H9 (cell line): Measurements from ENCODE around the gene CAVIN3. TPM values are rescaled to one million over a fixed set of nuclear protein-coding genes. Genes with fewer than 3 reads are reported as not detected.

Experiments used
- DNase-seq: peaks from one replicate; pipeline ENCODE4 v3.0.0-alpha.2; 2017
- H2AFZ ChIP-seq: one replicate; pipeline ENCODE4 v1.6.1; 2013; ENCODE audit warnings: mild to moderate bottlenecking, low read length, control low read depth, moderate library complexity
- H2AK5ac ChIP-seq: 2 replicates; pipeline ENCODE4 v1.6.1; 2013; ENCODE audit warnings: low read length, control low read depth, mixed read lengths; ENCODE audit not compliant: insufficient read length
- H2BK120ac ChIP-seq: one replicate; pipeline ENCODE4 v1.6.1; 2013; ENCODE audit warnings: low read depth, mild to moderate bottlenecking, low read length, control low read depth, inconsistent platforms; ENCODE audit not compliant: poor library complexity, severe bottlenecking
- H2BK12ac ChIP-seq: 2 replicates; pipeline ENCODE4 v1.6.1; 2013; ENCODE audit warnings: low read length, control low read depth, mixed read lengths, low read depth; ENCODE audit not compliant: insufficient read length
- H2BK15ac ChIP-seq: 2 replicates; pipeline ENCODE4 v1.6.1; 2013; ENCODE audit warnings: low read depth, low read length, control low read depth
- H2BK20ac ChIP-seq: one replicate; pipeline ENCODE4 v1.6.1; 2013; ENCODE audit warnings: low read depth, mild to moderate bottlenecking, low read length, control low read depth, inconsistent platforms; ENCODE audit not compliant: poor library complexity, severe bottlenecking
- H2BK5ac ChIP-seq: 2 replicates; pipeline ENCODE4 v1.6.1; 2013; ENCODE audit warnings: low read length, control low read depth, mixed read lengths; ENCODE audit not compliant: insufficient read length
- H3K14ac ChIP-seq: 2 replicates; pipeline ENCODE4 v1.6.1; 2013; ENCODE audit warnings: low read length, control low read depth; ENCODE audit not compliant: insufficient read depth
- H3K18ac ChIP-seq: 2 replicates; pipeline ENCODE4 v1.6.1; 2013; ENCODE audit warnings: low read depth, mild to moderate bottlenecking, mixed read lengths, low read length, control low read depth; ENCODE audit not compliant: insufficient read length
- H3K23ac ChIP-seq: 2 replicates; pipeline ENCODE4 v1.6.1; 2013; ENCODE audit warnings: low read length, control low read depth, mixed read lengths, low read depth; ENCODE audit not compliant: insufficient read length
- H3K23me2 ChIP-seq: 2 replicates; pipeline ENCODE4 v1.6.1; 2013; ENCODE audit warnings: low read depth, mild to moderate bottlenecking, mixed read lengths, low read length, control low read depth; ENCODE audit not compliant: insufficient read length, poor library complexity, severe bottlenecking
- H3K27ac ChIP-seq: 2 replicates; pipeline ENCODE4 v1.5.1; 2013; ENCODE audit warnings: low read length, control low read depth, mixed read lengths, low read depth; ENCODE audit not compliant: insufficient read length
- H3K27me3 ChIP-seq: 2 replicates; pipeline ENCODE4 v1.6.1; 2013; ENCODE audit warnings: low read length, control low read depth, inconsistent platforms; ENCODE audit not compliant: insufficient read depth
- H3K4ac ChIP-seq: 2 replicates; pipeline ENCODE4 v1.6.1; 2013; ENCODE audit warnings: low read depth, mild to moderate bottlenecking, control low read depth, inconsistent platforms, low read length, moderate library complexity
- H3K4me1 ChIP-seq: 2 replicates; pipeline ENCODE4 v1.6.1; 2013; ENCODE audit warnings: low read length, control low read depth, inconsistent platforms; ENCODE audit not compliant: insufficient read depth
- H3K4me2 ChIP-seq: 2 replicates; pipeline ENCODE4 v1.6.1; 2013; ENCODE audit warnings: low read length, control low read depth, mixed read lengths; ENCODE audit not compliant: insufficient read length, insufficient read depth
- H3K56ac ChIP-seq: 2 replicates; pipeline ENCODE4 v1.6.1; 2013; ENCODE audit warnings: low read depth, mild to moderate bottlenecking, mixed read lengths, low read length, control low read depth; ENCODE audit not compliant: insufficient read length
- H3K79me1 ChIP-seq: 2 replicates; pipeline ENCODE4 v1.6.1; 2013; ENCODE audit warnings: low read depth, mild to moderate bottlenecking, moderate library complexity, low read length, control low read depth, inconsistent platforms; ENCODE audit not compliant: insufficient read depth, poor library complexity, severe bottlenecking
- H3K79me2 ChIP-seq: 2 replicates; pipeline ENCODE4 v1.6.1; 2013; ENCODE audit warnings: low read length, control low read depth, inconsistent platforms; ENCODE audit not compliant: insufficient read depth
- H3K9ac ChIP-seq: 2 replicates; pipeline ENCODE4 v1.6.1; 2013; ENCODE audit warnings: low read length, control low read depth, mixed read lengths; ENCODE audit not compliant: insufficient read length; ENCODE audit errors: extremely low read depth
- H3K9me3 ChIP-seq: one replicate; pipeline ENCODE4 v1.6.1; 2013; ENCODE audit warnings: low read depth, low read length, inconsistent platforms; ENCODE audit not compliant: control insufficient read depth
- H3T11ph ChIP-seq: one replicate; pipeline ENCODE4 v1.6.1; 2013; ENCODE audit warnings: mild to moderate bottlenecking, low read length, control low read depth, inconsistent platforms
- H4K20me1 ChIP-seq: one replicate; pipeline ENCODE4 v1.6.1; 2013; ENCODE audit not compliant: control insufficient read depth, insufficient read length, insufficient read depth
- H4K5ac ChIP-seq: 2 replicates; pipeline ENCODE4 v1.6.1; 2013; ENCODE audit warnings: low read depth, mild to moderate bottlenecking, mixed read lengths, low read length, control low read depth; ENCODE audit not compliant: insufficient read length
- H4K8ac ChIP-seq: replicated peaks from 2 replicates; pipeline ENCODE4 v1.6.1; 2013; ENCODE audit warnings: low read length, control low read depth, mixed read lengths, low read depth; ENCODE audit not compliant: insufficient read length
- H4K91ac ChIP-seq: 2 replicates; pipeline ENCODE4 v1.6.1; 2013; ENCODE audit warnings: low read depth, mild to moderate bottlenecking, moderate library complexity, mixed read lengths, low read length, control low read depth; ENCODE audit not compliant: insufficient read length
- H3K27ac Mint-ChIP-seq, 3 experiments: 2 replicates in 2 of 3; 3 replicates in 1 of 3; pipeline ENCODE4 v1.8.0; 2020 to 2021; ENCODE audit warnings: mixed read lengths in 3 of 3, mild to moderate bottlenecking in 1 of 3, moderate library complexity in 1 of 3
- H3K27me3 Mint-ChIP-seq: 2 replicates; pipeline ENCODE4 v1.8.0; 2021; ENCODE audit warnings: low read depth, mild to moderate bottlenecking, moderate library complexity, mixed read lengths
- H3K36me3 Mint-ChIP-seq, 3 experiments: 2 replicates in 2 of 3; 3 replicates in 1 of 3; pipeline ENCODE4 v1.8.0; 2020 to 2021; ENCODE audit warnings: low read depth in 3 of 3, mixed read lengths in 3 of 3; ENCODE audit not compliant: insufficient read depth in 1 of 3
- H3K4me1 Mint-ChIP-seq, 2 experiments: 2 replicates each; pipeline ENCODE4 v1.8.0; 2020; ENCODE audit warnings: mixed read lengths in 2 of 2
- H3K4me3 Mint-ChIP-seq, 2 experiments: 2 replicates in 1 of 2; 3 replicates in 1 of 2; pipeline ENCODE4 v1.8.0; 2020 to 2021; ENCODE audit warnings: mild to moderate bottlenecking in 2 of 2, mixed read lengths in 2 of 2, moderate library complexity in 1 of 2
- H3K9me3 Mint-ChIP-seq, 2 experiments: 2 replicates in 1 of 2; 3 replicates in 1 of 2; pipeline ENCODE4 v1.8.0; 2020; ENCODE audit warnings: mild to moderate bottlenecking in 2 of 2, mixed read lengths in 2 of 2, moderate library complexity in 1 of 2
- WGBS: extraction: QIAGEN DNeasy Blood & Tissue Kit; methylation state at CpG from one replicate; pipeline ENCODE4 v1.1.7; 2013; ENCODE audit warnings: missing lambda C conversion rate, low lambda C conversion rate, mixed read lengths; ENCODE audit not compliant: insufficient read length; ENCODE audit errors: extremely low coverage; 5-methylcytosine and 5-hydroxymethylcytosine counted together
- total RNA-seq: library from RNA; stranded (reverse); gene quantifications from 2 replicates; pipeline ENCODE4 v1.2.1, GENCODE V29; 2021
- TF ChIP-seq, protein P1 (sequence below): fragments of 200-600 bp; sonication (generic); conservative IDR thresholded peaks from 3 replicates; pipeline ENCODE4 v1.8.0; 2021; ENCODE audit warnings: antibody characterized with exemption, mild to moderate bottlenecking

CAVIN3 gene
- total RNA-seq, 1 experiment from 2014 or later, result 60.0 TPM

DNA sequence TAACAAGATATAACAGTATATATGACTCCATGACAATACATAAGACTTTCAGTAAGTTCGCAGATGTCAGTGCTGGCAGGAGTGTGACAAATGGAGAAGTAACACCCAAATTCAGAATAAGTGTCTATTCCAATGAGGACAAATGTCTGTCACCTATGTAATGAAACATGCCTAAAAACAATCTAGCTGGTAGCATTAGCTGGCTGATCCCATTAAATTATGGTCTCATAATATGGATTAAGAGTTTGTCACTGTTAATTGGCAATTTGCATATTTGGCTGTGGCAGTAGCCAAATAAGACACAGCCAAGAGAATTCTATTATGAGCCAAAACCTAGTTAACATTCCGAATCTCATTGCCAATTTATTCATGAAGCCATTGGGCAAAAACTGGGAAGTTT is 30.2 kb upstream of the CAVIN3 start:
- peaks cover 26 to 27% of the 10 kb centered on the region in 2 experiments for H3K4me1 Mint-ChIP-seq
- no peaks in the 10 kb centered on the region for H3K23me2 ChIP-seq
- no peaks in the 10 kb centered on the region for H3K79me1 ChIP-seq
- H3K23ac ChIP-seq, result no peak overlapping the region
- no peak overlapping the region for H3T11ph ChIP-seq
- no peaks in the 10 kb centered on the region for H3K27me3 Mint-ChIP-seq
- H3K79me2 ChIP-seq, result no peaks in the 10 kb centered on the region
- H4K8ac ChIP-seq, result no peak overlapping the region
- H3K56ac ChIP-seq, result no peak overlapping the region
- TF ChIP-seq, protein P1, sequence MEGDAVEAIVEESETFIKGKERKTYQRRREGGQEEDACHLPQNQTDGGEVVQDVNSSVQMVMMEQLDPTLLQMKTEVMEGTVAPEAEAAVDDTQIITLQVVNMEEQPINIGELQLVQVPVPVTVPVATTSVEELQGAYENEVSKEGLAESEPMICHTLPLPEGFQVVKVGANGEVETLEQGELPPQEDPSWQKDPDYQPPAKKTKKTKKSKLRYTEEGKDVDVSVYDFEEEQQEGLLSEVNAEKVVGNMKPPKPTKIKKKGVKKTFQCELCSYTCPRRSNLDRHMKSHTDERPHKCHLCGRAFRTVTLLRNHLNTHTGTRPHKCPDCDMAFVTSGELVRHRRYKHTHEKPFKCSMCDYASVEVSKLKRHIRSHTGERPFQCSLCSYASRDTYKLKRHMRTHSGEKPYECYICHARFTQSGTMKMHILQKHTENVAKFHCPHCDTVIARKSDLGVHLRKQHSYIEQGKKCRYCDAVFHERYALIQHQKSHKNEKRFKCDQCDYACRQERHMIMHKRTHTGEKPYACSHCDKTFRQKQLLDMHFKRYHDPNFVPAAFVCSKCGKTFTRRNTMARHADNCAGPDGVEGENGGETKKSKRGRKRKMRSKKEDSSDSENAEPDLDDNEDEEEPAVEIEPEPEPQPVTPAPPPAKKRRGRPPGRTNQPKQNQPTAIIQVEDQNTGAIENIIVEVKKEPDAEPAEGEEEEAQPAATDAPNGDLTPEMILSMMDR, result no peak
- no peak overlapping the region for H3K27ac Mint-ChIP-seq
- H3K14ac ChIP-seq, result no peak overlapping the region
- H4K91ac ChIP-seq, result no peak overlapping the region
- no peak overlapping the region for H2AFZ ChIP-seq
- no peak overlapping the region for H4K5ac ChIP-seq
- no peak for DNase-seq
- no peaks in the 10 kb centered on the region for H3K9me3 ChIP-seq
- H2BK120ac ChIP-seq, result no peak overlapping the region
- H2BK20ac ChIP-seq, result no peak overlapping the region
- H3K9me3 Mint-ChIP-seq, result peaks cover 12 to 13% of the 10 kb centered on the region in 2 experiments
- no peaks in the 10 kb centered on the region for H3K27me3 ChIP-seq
- no peak overlapping the region for H2BK15ac ChIP-seq
- H2BK5ac ChIP-seq, result no peak overlapping the region
- no peak overlapping the region for H3K18ac ChIP-seq
- no peak overlapping the region for H2BK12ac ChIP-seq
- no peak overlapping the region for H2AK5ac ChIP-seq
- peaks cover 4 to 17% (median 9%) of the 10 kb centered on the region in 3 experiments; a peak in 6 of 7 replicates for H3K36me3 Mint-ChIP-seq
- no peaks in the 10 kb centered on the region for H4K20me1 ChIP-seq
- no peak overlapping the region for H3K27ac ChIP-seq
- H3K9ac ChIP-seq, result no peak overlapping the region
- H3K4me1 ChIP-seq, result no peaks in the 10 kb centered on the region
- no CpG with 5 or more reads among the region's 2 CpGs for WGBS
- H3K4me2 ChIP-seq, result no peak overlapping the region
- no peak overlapping the region for H3K4me3 Mint-ChIP-seq
- no peak overlapping the region for H3K4ac ChIP-seq
